Right lobe of liver (tissue), 4 donors: Measurements from ENCODE around the gene NFIA.

Experiments used
- CTCF ChIP-seq, 4 donors: fragments of 200-600 bp in 3 of 4; fragments of 450-650 bp in 1 of 4; IDR thresholded peaks; one replicate each; pipeline versions ENCODE4 v1.5.1 to v1.8.0; 2016 to 2022; ENCODE audit warnings: antibody characterized with exemption in 4 of 4, mild to moderate bottlenecking in 2 of 4
- POLR2A ChIP-seq: fragments of 450-650 bp; IDR thresholded peaks from one replicate; pipeline ENCODE4 v1.6.1; 2017; ENCODE audit warnings: antibody characterized with exemption, mild to moderate bottlenecking
- donor health status: DM: no; HTN: no; CAD: no.
- donor health status: DM: no; HTN: no; CAD: no.
- donor health status: DM: no; HTN: yes; CAD: no.

DNA sequence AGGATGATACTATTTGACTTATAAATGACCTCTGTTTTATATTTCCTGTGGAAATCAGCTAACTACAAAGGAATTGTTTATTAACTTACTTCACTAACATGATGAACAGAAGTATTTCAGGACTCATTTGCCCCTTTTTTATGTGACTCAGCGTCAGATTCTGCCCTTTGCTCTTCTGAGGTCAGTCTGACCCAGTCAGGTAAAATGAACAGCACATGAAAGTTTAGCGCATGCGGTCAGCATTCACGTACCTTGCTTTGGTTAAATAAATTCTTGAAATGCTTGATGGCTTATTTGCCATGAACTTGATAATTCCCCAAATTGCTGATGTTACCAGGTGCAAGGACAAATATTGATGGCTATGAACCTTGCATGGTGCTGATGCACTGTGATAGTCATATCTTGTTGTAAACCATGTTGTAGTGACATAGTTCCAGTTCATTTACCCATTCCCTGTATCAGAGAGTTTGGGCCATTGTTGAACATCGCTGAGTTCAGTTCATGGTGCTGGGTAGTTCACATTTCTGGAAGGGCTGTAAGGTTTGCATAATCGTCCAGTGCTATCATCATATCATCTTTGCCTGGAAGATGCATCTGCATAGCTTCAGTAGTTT is 133.4 kb downstream of the NFIA start:
- no peak for TF ChIP-seq POLR2A
- TF ChIP-seq CTCF (IDR thresholded peaks at IDR 0.05) = no peak
